GM12878 (cell line): Measurements from ENCODE around the gene PPP6R2. TPM values are rescaled to one million over a fixed set of nuclear protein-coding genes. Genes with fewer than 3 reads are reported as not detected.

ENCODE experiments used
- ELK1 ChIP-seq: IDR thresholded peaks from 2 replicates; pipeline ENCODE4 v1.6.1; 2012; ENCODE audit warnings: low read depth, low read length, improper control_type of control experiment
- FOS ChIP-seq: IDR thresholded peaks from 3 replicates; pipeline ENCODE4 v1.6.1; 2011; ENCODE audit warnings: borderline replicate concordance; ENCODE audit not compliant: insufficient read length; ENCODE audit errors: extremely low read depth
- HDAC2 ChIP-seq: fragments of 200-600 bp; sonication (generic); IDR thresholded peaks from 2 replicates; pipeline ENCODE4 v1.6.1; 2017
- HDGF ChIP-seq: fragments of 450-650 bp; IDR thresholded peaks from 2 replicates; pipeline ENCODE4 v1.6.1; 2016; ENCODE audit warnings: antibody characterized with exemption
- JUNB ChIP-seq: IDR thresholded peaks from 2 replicates; pipeline ENCODE4 v1.6.1; 2016; ENCODE audit warnings: antibody characterized with exemption, mild to moderate bottlenecking
- JUND ChIP-seq: IDR thresholded peaks from 2 replicates; pipeline ENCODE4 v1.6.1; 2012; ENCODE audit warnings: low read depth, mild to moderate bottlenecking, low read length, improper control_type of control experiment, moderate library complexity
- KAT2A ChIP-seq: conservative IDR thresholded peaks from 2 replicates; pipeline ENCODE4 v1.6.1; 2011; ENCODE audit warnings: low read depth, low read length; ENCODE audit not compliant: control insufficient read depth
- MXI1 ChIP-seq: fragments of 150-350 bp; IDR thresholded peaks from 2 replicates; pipeline ENCODE4 v1.6.1; 2011; ENCODE audit warnings: low read depth, mild to moderate bottlenecking, inconsistent platforms, low read length, improper control_type of control experiment
- NFIC ChIP-seq: IDR thresholded peaks from 2 replicates; pipeline ENCODE4 v1.6.1; 2012; ENCODE audit warnings: low read depth, mild to moderate bottlenecking, inconsistent platforms, low read length, moderate library complexity
- REST ChIP-seq: IDR thresholded peaks from 2 replicates; pipeline ENCODE4 v1.6.1; 2012; ENCODE audit warnings: mild to moderate bottlenecking, low read depth, low read length
- TCF12 ChIP-seq: IDR thresholded peaks from 2 replicates; pipeline ENCODE4 v1.6.1; 2011; ENCODE audit warnings: low read depth, mild to moderate bottlenecking, low read length
- polyA plus RNA-seq, 11 experiments: library from polyadenylated mRNA; depleted of rRNA in 4 of 11; unstranded in 6 of 11; stranded (reverse) in 5 of 11; fragments of >200 nt; fragmentation: Nextera tagmentation in 4 of 11; fragmentation: Illumina TruSeq in 1 of 11; extraction: Ambion mirVana in 4 of 11; extraction: Trizol in 1 of 11; gene quantifications; 1 replicate in 1 of 11; 2 replicates in 10 of 11; pipeline versions ENCODE4 v1.2.1 to v1.2.3, GENCODE V29; 2011 to 2016; ENCODE audit warnings: inconsistent platforms in 2 of 11, missing spikeins in 2 of 11, low read depth in 1 of 11
- total RNA-seq, 4 experiments: library from RNA; depleted of rRNA in 3 of 4; stranded (reverse); fragments of >200 nt in 3 of 4; fragmentation: Illumina TruSeq in 1 of 4; extraction: Trizol in 1 of 4; gene quantifications; 2 replicates each; pipeline versions ENCODE4 v1.2.1 to v1.2.3, GENCODE V29; 2013 to 2021
- TF ChIP-seq, protein P1 (sequence below): fragments of 450-650 bp; formaldehyde crosslinking; IDR thresholded peaks from 2 replicates; pipeline ENCODE4 v1.4.0; 2020; ENCODE audit warnings: mild to moderate bottlenecking, moderate library complexity
- TF ChIP-seq, protein P2 (sequence below): fragments of 450-650 bp; formaldehyde crosslinking; IDR thresholded peaks from 2 replicates; pipeline ENCODE4 v1.5.0; 2022; ENCODE audit warnings: mild to moderate bottlenecking, missing genetic modification characterization

PPP6R2 gene
- total and polyA plus RNA-seq, 10 of the 15 experiments (the other 5 are each of a cell fraction or from before 2014, with no cell fraction given) = 0.29 to 52.6 (median 25.4) TPM

DNA sequence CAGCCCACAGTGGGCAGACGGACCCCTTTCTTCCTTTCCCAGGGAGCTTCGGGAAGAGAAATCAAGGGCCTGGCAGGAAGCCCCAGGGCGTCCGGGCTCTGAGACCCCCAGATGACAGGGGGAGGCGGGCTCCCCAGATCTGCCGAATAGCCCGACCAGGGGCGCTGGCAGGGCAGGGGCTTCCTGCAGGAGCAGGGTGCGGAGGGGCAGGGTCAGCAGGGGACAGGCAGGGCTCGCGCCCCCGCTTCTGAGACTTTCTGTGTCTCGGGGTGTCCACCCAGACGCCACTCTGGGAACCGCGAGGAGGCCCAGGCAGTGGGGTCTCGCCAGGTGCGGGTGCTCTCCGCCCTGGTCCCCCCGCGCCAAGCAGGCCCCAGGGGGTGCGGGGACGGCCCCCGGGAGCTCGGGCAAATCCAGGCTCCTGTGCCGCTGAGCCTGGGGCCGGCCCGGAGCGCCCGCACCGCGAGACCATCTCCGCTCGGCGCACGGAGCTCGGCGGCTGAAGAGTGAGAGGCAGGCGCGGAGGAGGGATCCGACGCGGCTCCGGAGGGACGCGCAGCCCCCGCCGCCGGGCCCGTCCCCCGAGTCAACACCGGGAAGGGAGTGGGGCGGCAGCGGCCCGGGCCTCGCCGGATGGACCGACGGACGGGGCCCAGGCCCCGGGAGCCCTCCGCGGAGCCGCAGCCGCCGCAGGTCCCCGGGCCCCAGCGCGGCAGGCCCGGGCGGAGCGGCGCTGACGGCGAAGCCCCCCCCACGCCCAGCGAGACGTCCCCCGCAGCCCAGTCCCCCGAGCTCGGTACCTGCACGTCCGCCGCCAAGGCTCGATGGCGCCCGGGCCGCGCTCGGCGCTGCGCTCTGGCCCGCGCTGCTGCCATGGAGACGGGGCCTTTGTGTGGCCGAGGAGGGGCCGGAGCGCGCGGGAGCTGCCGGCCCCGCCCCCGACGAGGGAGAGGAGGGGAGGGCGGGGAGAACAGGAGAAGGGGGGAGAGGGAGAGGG, 36.1 kb upstream of the PPP6R2 start, which contains the start of gene PLXNB2 (continued):
- TF ChIP-seq ELK1 (no peak), REST (no peak), HDGF (no peak), MXI1 (peak; percentile 70), FOS (no peak), NFIC (no peak), TCF12 (no peak), HDAC2 (no peak), JUND (no peak), JUNB (no peak), KAT2A (no peak)
- TF ChIP-seq, protein P1, sequence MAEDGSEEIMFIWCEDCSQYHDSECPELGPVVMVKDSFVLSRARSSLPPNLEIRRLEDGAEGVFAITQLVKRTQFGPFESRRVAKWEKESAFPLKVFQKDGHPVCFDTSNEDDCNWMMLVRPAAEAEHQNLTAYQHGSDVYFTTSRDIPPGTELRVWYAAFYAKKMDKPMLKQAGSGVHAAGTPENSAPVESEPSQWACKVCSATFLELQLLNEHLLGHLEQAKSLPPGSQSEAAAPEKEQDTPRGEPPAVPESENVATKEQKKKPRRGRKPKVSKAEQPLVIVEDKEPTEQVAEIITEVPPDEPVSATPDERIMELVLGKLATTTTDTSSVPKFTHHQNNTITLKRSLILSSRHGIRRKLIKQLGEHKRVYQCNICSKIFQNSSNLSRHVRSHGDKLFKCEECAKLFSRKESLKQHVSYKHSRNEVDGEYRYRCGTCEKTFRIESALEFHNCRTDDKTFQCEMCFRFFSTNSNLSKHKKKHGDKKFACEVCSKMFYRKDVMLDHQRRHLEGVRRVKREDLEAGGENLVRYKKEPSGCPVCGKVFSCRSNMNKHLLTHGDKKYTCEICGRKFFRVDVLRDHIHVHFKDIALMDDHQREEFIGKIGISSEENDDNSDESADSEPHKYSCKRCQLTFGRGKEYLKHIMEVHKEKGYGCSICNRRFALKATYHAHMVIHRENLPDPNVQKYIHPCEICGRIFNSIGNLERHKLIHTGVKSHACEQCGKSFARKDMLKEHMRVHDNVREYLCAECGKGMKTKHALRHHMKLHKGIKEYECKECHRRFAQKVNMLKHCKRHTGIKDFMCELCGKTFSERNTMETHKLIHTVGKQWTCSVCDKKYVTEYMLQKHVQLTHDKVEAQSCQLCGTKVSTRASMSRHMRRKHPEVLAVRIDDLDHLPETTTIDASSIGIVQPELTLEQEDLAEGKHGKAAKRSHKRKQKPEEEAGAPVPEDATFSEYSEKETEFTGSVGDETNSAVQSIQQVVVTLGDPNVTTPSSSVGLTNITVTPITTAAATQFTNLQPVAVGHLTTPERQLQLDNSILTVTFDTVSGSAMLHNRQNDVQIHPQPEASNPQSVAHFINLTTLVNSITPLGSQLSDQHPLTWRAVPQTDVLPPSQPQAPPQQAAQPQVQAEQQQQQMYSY (CRISPR knock-in tag) = no peak
- TF ChIP-seq, protein P2, sequence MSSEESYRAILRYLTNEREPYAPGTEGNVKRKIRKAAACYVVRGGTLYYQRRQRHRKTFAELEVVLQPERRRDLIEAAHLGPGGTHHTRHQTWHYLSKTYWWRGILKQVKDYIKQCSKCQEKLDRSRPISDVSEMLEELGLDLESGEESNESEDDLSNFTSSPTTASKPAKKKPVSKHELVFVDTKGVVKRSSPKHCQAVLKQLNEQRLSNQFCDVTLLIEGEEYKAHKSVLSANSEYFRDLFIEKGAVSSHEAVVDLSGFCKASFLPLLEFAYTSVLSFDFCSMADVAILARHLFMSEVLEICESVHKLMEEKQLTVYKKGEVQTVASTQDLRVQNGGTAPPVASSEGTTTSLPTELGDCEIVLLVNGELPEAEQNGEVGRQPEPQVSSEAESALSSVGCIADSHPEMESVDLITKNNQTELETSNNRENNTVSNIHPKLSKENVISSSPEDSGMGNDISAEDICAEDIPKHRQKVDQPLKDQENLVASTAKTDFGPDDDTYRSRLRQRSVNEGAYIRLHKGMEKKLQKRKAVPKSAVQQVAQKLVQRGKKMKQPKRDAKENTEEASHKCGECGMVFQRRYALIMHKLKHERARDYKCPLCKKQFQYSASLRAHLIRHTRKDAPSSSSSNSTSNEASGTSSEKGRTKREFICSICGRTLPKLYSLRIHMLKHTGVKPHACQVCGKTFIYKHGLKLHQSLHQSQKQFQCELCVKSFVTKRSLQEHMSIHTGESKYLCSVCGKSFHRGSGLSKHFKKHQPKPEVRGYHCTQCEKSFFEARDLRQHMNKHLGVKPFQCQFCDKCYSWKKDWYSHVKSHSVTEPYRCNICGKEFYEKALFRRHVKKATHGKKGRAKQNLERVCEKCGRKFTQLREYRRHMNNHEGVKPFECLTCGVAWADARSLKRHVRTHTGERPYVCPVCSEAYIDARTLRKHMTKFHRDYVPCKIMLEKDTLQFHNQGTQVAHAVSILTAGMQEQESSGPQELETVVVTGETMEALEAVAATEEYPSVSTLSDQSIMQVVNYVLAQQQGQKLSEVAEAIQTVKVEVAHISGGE (CRISPR knock-in tag) = no peak
- TF ChIP-seq, all 136 proteins: peak for 16
